Common myeloid progenitor, CD34-positive (primary cell): ENCODE results near the gene APBB2.
"Not testable (repeated sequence)": the region's sequence is repeated elsewhere in the genome, so short reads cannot be mapped to it uniquely, and the experiment has no call there.

Source experiments
- CTCF ChIA-PET: fragments of 350-600 bp; sonication (Branson Sonifier 250); formaldehyde crosslinking; loops from one replicate; lab custom pipeline; 2021; ENCODE audit warnings: antibody characterized with exemption; lab: Charles Lee
- POLR2A ChIA-PET: fragments of 350-600 bp; sonication (Branson Sonifier 250); formaldehyde crosslinking; loops from one replicate; lab custom pipeline; 2021; ENCODE audit warnings: antibody characterized with exemption; lab: Charles Lee
- DNase-seq, 3 donors: peaks; one replicate each; pipeline versions ENCODE4 v3.0.0 to v3.0.0-alpha.2; 2013
- H3K27ac ChIP-seq, 2 experiments: 1 replicate in 1 of 2; 2 replicates in 1 of 2; pipeline ENCODE4 v1.7.0; 2013; ENCODE audit warnings: inconsistent platforms in 2 of 2, low read length in 2 of 2, mild to moderate bottlenecking in 2 of 2, low read depth in 1 of 2, moderate library complexity in 1 of 2; ENCODE audit not compliant: severe bottlenecking in 2 of 2, insufficient read depth in 1 of 2, poor library complexity in 1 of 2
- H3K27me3 ChIP-seq, 5 experiments: replicated peaks in 2 of 5; 1 replicate in 3 of 5; 2 replicates in 2 of 5; pipeline versions ENCODE4 v1.6.1 to v1.7.0; 2013; ENCODE audit warnings: low read length in 4 of 5, mild to moderate bottlenecking in 2 of 5, moderate library complexity in 2 of 5, inconsistent platforms in 1 of 5; ENCODE audit not compliant: insufficient read depth in 5 of 5, control insufficient read depth in 4 of 5
- H3K36me3 ChIP-seq, 4 experiments: 1 replicate in 2 of 4; 2 replicates in 2 of 4; pipeline versions ENCODE4 v1.6.1 to v1.7.0; 2013; ENCODE audit warnings: low read length in 3 of 4, control low read depth in 1 of 4, mild to moderate bottlenecking in 1 of 4; ENCODE audit not compliant: control insufficient read depth in 4 of 4, insufficient read depth in 4 of 4
- H3K4me1 ChIP-seq, 4 experiments: 1 replicate in 3 of 4; 2 replicates in 1 of 4; pipeline versions ENCODE4 v1.6.1 to v1.7.1; 2013; ENCODE audit warnings: low read length in 3 of 4, mild to moderate bottlenecking in 3 of 4, control low read depth in 1 of 4, inconsistent platforms in 1 of 4, moderate library complexity in 1 of 4; ENCODE audit not compliant: control insufficient read depth in 4 of 4, insufficient read depth in 4 of 4; ENCODE audit errors: control extremely low read depth in 1 of 4
- H3K4me3 ChIP-seq, 7 experiments: 1 replicate in 4 of 7; 2 replicates in 3 of 7; pipeline versions ENCODE4 v1.5.1 to v1.7.0; 2013; ENCODE audit warnings: mild to moderate bottlenecking in 7 of 7, low read length in 6 of 7, moderate library complexity in 6 of 7, inconsistent platforms in 2 of 7, low read depth in 2 of 7, control low read depth in 1 of 7; ENCODE audit not compliant: insufficient read depth in 4 of 7, control insufficient read depth in 1 of 7; ENCODE audit errors: extremely low read depth in 1 of 7
- H3K9me3 ChIP-seq, 5 experiments: 1 replicate in 4 of 5; 2 replicates in 1 of 5; pipeline versions ENCODE4 v1.6.1 to v1.7.1; 2013; ENCODE audit warnings: low read length in 4 of 5, mild to moderate bottlenecking in 2 of 5, inconsistent platforms in 1 of 5, low read depth in 1 of 5, moderate library complexity in 1 of 5; ENCODE audit not compliant: control insufficient read depth in 4 of 5, insufficient read depth in 2 of 5; ENCODE audit errors: control extremely low read depth in 1 of 5
- WGBS: methylation state at CpG from one replicate; pipeline ENCODE4 v1.1.5; 2013; ENCODE audit not compliant: insufficient coverage; 5-methylcytosine and 5-hydroxymethylcytosine counted together

APBB2 gene

DNA sequence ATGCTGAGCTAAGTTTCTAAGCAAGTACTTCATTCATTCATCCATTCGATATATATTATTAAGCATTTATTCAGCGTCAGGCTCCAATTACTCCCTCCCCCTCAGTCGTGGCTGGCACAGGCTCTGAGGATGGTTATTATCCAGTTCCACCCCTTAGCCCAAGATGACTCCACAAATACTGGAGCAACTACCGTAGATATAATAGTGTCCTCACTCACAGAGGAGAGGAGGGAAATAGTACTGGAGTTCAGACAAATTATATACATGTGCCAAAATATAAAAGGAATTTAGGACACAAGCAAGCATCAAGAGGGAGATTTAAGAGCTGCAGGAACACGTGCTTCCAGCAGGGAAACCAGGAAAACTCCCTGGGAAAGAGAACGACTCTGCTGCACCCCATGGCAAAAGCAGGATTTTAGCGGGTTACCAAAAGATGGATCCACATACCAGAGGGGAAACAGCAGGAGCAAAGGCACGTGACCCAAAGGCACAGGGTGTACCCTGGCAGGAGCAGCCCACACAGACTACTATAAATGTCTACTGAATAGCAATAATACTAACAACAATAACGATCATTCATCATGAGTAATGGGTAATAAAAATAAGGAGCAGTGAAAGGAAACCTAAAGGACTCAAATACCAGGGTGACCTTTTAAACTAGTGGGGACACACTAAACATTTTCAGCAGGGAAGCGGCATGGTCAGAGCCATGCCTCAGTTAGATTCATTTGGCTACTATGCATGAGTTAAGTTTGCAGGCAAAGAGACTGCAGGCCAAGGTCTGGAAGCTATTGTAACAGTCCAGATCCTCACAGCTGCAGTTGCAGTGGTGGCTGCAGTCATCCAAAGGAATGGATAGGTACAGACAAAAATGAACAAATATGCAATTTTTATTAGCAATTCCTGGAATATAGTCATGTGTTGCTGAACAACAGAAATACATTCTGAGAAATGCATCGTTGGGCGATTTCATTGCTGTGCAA, 153.7 kb downstream of the APBB2 start:
- Histone ChIP-seq H3K27ac (no peak overlapping the region), H3K4me3 (no peak overlapping the region), H3K27me3 (no peaks in the 10 kb centered on the region), H3K9me3 (peaks cover 0 to 3% (median 0%) of the 10 kb centered on the region in 5 experiments), H3K36me3 (no peaks in the 10 kb centered on the region), H3K4me1 (no peaks in the 10 kb centered on the region)
- over 99% methylated on average over 9 of the region's 12 CpGs for WGBS
- ChIA-PET CTCF (interaction anchor here (0.7 kb wide), 1 partner anchor 13 kb away, joined by 3 read pairs; no protein-coding TSS in a partner anchor), POLR2A (no interaction called here)
- no peak for DNase-seq

DNA sequence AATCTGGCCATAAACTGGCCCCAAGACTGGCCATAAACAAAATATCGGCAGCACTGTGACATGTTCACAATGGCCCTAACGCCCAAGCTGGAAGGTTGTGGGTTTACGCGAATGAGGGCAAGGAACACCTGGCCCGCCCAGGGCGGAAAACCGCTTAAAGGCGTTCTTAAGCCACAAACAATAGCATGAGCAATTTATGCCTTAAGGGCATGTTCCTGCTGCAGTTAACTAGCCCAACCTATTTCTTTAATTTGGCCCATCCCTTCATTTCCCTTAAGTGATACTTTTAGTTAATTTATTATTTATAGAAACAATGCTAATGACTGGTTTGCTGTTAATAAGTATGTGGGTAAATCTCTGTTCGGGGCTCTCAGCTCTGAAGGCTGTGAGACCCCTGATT, 154.9 kb downstream of the APBB2 start:
- CTCF ChIA-PET, result interaction anchor here (0.7 kb wide), 1 partner anchor 15 kb away, joined by 3 read pairs; no protein-coding TSS in a partner anchor
- POLR2A ChIA-PET, DNase-seq, H3K4me3 ChIP-seq, H3K27me3 ChIP-seq, H3K36me3 ChIP-seq, H3K9me3 ChIP-seq, H3K4me1 ChIP-seq, H3K27ac ChIP-seq: not testable (repeated sequence)
- 100% methylated on average over 4 of the region's 9 CpGs for WGBS

DNA sequence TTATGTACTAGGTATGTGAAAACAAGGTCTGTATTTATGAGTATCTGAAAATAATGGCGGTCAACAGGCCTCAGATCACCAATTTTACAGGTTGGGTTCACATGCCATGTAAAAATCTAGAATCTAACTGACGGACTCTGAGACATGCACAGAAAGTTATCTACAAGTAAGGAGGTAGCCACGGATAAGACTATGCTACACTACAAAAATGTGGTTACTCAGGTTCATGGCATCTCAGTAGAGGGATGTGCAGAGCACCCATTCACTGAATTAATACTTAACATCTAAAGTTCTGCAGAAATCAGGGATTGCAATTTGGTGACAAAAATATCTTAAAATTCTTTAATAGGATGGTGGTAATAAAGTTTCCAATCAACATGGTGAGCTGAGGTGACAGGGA, 155.9 kb downstream of the APBB2 start:
- no peak overlapping the region for H3K27ac ChIP-seq
- 100% methylated on average over 2 of the region's 3 CpGs for WGBS
- H3K4me3 ChIP-seq, result no peak overlapping the region
- H3K4me1 ChIP-seq, result no peaks in the 10 kb centered on the region
- ChIA-PET CTCF (no interaction called here), POLR2A (no interaction called here)
- DNase-seq, result no peak
- no peaks in the 10 kb centered on the region for H3K36me3 ChIP-seq
- peaks cover 0 to 6% (median 0%) of the 10 kb centered on the region in 5 experiments for H3K9me3 ChIP-seq
- H3K27me3 ChIP-seq, result no peaks in the 10 kb centered on the region

DNA sequence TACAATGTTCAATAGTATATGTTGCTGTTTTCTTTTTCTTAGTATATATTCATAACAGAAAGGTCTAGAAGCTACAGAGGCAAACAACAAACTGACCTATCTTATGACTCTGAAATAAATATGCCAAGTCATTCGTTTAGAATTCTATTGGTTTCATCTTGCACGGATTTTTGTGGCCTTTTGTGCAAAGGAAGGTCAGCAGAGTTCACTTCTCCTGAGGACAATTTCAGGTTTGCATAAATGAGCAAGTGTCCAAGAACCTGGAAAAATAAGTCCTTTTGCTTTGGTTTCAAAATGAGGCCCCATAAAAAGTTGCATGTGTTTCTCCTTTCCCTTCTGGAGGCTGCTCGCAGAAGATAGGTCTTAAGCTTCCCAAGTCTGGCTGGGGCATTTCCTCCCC, 156.9 kb downstream of the APBB2 start:
- H3K9me3 ChIP-seq, result peaks cover 0 to 6% (median 0%) of the 10 kb centered on the region in 5 experiments
- H3K4me1 ChIP-seq, result no peaks in the 10 kb centered on the region
- H3K27ac ChIP-seq, result no peak overlapping the region
- ChIA-PET POLR2A (no interaction called here), CTCF (no interaction called here)
- no peaks in the 10 kb centered on the region for H3K36me3 ChIP-seq
- H3K27me3 ChIP-seq, result no peaks in the 10 kb centered on the region
- WGBS, result 100% methylated on average over 3 of the region's 3 CpGs
- no peak overlapping the region for H3K4me3 ChIP-seq
- no peak for DNase-seq

DNA sequence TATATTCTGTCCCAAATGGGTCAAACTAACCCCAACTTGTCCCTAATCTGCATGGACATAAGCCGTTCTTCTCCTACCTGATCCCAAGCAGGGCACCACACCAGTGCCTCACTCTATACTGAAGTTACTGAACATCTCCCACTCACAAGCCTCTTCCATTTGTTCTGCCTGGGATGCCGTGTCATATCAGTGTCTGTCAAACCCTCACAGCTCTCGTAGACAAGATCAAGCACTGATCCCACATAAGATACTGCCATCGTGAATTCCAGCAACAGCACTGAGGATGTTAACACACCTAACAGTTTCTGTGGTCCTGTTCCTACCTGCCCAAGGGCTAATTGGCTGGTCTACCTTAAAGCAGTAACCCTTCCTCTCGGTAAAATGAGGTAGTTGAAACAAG, 162.1 kb downstream of the APBB2 start:
- Histone ChIP-seq H3K4me1 (no peaks in the 10 kb centered on the region), H3K27ac (no peak overlapping the region), H3K9me3 (peaks cover 0 to 3% (median 0%) of the 10 kb centered on the region in 5 experiments), H3K4me3 (no peak overlapping the region), H3K27me3 (no peaks in the 10 kb centered on the region), H3K36me3 (no peaks in the 10 kb centered on the region)
- 97% methylated on average over 5 of the region's 5 CpGs for WGBS
- ChIA-PET POLR2A (no interaction called here), CTCF (no interaction called here)
- DNase-seq, result no peak

DNA sequence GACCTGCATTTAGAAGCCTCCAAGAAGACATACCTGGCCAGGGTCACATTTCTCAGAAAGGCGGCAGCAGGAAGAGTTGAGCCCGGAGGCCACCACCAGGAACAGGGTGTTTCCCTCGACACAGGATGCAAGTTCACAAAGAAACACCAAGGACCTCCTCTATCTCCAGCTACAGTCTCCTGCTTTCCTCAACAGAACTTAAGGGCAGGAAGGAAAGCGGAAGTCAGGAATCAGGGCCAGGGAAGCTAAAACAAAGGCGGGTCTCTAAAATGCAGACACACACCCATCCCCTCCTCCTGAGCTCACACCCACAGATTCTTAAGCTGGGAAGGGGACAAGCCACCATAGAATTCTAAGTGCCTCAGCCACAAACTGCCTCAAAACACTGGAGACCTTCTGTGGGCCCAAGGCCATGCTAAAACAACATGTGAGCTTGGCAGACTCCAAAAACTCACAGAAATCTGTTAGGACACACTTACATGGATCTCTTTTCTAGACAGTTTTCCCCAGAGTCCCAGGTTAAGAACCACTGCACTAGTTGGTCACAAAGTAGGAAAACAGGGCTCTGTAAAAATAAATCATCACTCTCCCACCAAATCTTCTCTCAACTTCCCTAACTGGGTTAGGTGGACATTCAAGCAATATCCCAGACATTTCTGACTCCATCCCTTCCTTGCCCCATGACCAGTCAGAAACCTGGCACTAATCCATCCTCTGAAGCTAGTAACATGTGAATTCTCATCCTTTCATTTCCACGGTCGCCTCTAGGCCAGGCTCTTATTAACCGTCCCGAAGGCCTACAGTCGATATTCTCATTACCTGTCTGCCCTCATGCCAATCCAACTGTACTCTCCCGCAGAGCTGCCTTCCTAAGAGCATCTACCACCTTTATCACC, 163.2 kb downstream of the APBB2 start:
- CTCF ChIA-PET, result no interaction called here
- POLR2A ChIA-PET, result no interaction called here
- H3K27ac ChIP-seq, result no peak overlapping the region
- no peaks in the 10 kb centered on the region for H3K4me1 ChIP-seq
- no peak overlapping the region for H3K4me3 ChIP-seq
- H3K9me3 ChIP-seq, result peaks cover 0 to 7% (median 0%) of the 10 kb centered on the region in 5 experiments
- H3K27me3 ChIP-seq, result no peaks in the 10 kb centered on the region
- H3K36me3 ChIP-seq, result no peaks in the 10 kb centered on the region
- WGBS, result 96% methylated on average over 11 of the region's 11 CpGs
- no peak for DNase-seq
